Ureter (tissue), 1 donor: ENCODE measurements around the gene SH3RF1. TPM values are rescaled to one million over a fixed set of nuclear protein-coding genes. Genes with fewer than 3 reads are reported as not detected.

ENCODE experiments used
- DNase-seq: peaks from one replicate; pipeline ENCODE4 v3.0.0-alpha.2; 2020; ENCODE audit warnings: low spot score
- total RNA-seq: library from RNA; stranded (reverse); gene quantifications from one replicate; pipeline ENCODE4 v1.2.4, GENCODE V29; 2023
- donor health status: DM: yes; HTN: yes; CAD: no.

Gene SH3RF1
- total RNA-seq, 1 donor from 2014 or later, result 33.2 TPM

DNA sequence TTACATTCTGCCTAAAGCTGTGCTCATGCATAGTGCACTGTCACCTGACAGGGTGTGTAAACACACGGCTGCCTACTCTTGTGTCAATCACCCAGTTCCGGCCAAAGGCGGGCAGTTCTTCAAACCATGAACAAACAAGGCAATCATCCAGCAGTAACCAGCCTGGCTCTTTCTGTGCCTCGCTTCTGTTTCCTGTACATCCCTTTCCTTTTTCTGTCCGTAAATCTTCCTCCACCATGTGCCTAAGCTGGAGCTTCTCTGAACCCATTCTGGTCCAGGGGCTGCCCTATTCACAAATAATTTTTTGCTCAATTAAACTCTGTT, 199.9 kb downstream of the SH3RF1 start:
- DNase-seq, result peak; percentile 72

DNA sequence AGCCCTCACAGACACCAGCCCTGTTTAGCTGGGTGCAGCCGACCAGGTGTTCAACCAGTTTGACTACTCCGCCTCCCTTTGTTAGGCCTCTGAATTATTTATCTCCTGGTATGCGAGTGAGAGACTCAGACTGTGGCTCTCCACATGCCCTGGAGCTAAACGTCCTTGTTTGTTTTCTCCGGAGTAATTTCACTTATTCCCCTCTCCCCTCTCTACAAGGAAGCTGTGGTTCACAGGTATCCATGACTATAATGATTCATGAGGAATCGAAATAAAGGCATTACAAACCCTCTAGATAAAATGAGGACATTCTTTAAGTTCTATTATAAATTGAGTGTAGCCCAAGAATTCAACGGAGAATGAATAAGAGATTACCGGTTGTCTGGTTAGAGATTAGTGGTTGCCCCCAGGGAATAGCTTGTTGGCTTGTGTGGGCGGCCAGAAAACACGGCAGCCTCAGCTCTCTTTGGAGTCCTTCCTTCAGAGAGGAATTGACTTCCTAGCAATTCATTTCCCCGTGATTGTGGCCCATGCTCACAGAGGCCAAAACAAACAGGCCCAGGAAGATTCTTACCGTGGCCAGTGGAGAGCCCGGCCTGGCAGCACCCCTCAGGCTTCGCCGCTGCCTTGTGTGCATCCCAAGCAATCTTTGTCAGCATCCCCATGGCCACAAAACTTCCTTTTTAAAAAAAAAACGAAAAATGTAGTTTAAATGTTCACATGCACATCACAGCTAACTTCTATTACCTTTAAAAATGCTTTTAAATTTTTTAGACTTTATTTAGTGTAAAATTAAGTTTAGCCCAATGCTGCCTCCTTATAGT, 200.5 kb downstream of the SH3RF1 start:
- DNase-seq, result peak; percentile 78

DNA sequence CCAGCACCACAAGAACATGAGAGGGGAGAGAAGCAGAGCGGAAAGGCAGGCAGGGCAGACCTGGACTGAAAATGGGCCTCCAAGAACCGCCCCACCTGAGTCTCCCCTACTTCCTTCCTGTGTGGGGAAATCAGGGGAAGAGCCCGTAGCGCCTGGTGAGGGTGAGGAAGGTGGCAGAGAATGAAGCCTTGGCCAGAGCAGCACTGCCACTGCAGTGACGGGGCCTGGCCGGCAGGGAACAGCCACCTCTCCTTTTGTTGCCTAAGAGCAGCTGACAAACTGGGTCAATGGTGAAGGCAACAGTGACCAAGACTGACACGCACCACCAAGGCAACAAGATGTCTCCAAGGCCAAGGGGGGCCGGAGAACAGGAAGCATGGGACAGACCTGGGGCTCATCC, 202.3 kb downstream of the SH3RF1 start:
- DNase-seq, result no peak

DNA sequence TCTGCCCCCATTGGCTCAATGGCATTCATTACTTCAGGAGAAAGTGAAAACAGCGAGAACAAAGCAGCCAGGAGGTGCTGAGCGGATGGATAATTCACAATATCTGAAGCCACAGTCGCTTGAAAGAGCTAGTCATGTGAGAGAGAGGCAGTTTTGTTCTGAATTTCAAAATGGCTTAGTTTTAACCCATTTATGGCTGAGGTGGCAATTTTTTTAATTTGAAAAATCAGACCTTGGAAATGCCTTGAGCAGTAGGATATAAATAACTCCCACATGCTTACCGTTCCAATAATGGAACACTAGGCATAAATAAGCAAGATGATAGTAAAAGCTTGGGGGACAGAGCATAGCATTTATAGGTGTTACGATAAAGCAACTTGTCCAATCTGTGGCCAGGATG, 203.8 kb downstream of the SH3RF1 start:
- no peak for DNase-seq

DNA sequence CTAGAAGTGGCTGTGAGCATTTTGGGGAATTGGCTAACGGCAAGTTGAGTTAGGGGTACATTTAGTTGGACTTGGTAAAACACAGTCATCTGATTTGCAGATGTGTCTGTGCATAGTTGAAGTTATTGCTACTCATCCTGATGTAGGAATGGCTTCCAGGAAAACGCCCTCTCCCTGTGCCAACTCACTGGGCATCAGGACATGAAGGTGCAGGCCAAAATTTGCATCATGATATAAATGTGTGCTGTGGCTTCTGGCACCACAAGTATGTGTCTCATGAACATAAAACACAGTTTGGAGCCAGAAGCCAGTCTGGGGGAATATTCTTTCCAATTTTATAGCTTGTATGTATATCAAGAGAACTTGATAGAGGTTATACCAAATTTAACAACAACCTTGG, 206.5 kb downstream of the SH3RF1 start:
- no peak for DNase-seq

DNA sequence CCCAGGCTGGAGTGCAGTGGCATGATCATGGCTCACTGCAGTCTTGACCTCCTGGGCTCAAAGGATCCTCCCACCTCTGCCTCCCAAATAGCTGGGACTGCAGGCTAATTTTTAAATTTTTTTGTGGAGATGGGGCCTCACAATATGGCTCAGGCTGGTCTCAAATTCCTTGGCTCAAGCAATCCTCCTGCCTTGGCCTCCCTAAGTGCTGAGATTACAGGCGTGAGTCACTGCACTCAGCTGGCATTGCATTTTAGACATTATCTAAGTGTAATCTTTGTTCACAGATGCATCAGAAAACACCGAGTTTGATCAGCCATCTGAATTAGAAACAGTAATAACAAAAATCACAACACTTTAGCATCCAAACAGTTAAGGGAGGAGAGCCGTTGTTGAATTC, 207.3 kb downstream of the SH3RF1 start:
- DNase-seq, result no peak

DNA sequence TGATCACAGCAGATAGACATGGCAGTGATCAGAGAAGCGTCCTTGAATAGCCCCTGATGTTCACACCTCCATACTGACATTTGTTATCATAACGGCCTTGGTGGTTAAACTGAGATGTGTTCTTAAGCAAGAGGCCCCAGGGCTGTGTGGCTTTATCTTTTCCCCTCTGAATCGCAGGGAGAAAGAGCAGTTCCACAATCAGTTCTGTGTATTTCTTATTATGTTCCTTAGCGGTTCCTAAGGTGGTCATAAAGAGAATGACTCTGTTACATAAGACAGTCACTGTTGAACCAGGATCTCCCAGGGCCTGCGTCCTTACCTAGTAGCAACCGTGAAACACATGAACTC, 207.9 kb downstream of the SH3RF1 start:
- DNase-seq, result no peak

DNA sequence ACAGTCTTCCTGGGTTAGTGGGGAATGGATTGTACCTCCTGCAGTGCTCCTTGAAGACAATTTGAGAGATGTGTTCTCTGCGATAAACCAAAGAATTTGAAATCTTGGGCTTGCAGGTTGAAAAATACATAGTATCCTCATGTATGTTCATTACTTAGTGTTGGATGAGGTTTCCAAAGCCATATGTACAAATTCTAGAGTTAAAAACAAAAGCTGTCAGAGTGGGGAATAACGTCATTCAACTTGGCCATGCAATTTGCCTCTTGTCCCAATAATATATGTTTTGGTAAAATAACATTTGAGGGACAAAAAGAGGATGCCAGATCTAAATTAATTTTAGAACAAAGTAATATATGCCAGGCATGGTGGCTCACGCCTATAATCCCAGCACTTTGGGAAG, 209.4 kb downstream of the SH3RF1 start:
- no peak for DNase-seq

DNA sequence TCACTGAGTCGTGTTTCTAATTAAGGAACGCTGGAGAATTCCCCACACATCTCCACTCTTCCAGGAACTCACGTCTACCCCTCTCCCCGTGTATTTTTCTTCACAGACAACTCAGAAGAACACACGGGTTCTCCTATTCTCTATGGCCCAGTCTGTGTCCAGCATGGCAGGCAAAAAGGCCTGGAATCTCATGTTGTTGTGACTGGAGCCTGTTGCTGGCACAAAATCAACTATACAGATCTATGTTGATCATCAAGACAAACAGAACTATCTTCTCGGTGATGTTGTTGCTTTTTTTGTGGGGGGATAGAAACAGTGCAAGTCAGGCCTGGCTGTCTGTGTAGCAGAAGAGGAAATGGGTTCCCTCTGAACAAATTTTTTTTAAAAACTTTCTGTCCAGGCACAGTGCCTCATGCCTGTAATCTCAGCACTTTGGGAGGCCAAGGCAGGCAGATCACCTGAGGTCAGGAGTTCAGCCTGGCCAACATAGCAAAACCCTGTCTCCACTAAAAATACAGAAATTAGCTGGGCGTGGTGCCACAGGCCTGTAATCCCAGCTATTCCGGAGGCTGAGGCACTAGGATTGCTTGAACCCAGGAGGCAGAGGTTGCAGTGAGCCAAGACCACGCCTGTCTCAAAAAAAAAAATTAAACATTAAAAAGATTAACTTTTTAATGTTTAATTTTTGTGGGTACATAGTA, 210.2 kb downstream of the SH3RF1 start:
- no peak for DNase-seq

DNA sequence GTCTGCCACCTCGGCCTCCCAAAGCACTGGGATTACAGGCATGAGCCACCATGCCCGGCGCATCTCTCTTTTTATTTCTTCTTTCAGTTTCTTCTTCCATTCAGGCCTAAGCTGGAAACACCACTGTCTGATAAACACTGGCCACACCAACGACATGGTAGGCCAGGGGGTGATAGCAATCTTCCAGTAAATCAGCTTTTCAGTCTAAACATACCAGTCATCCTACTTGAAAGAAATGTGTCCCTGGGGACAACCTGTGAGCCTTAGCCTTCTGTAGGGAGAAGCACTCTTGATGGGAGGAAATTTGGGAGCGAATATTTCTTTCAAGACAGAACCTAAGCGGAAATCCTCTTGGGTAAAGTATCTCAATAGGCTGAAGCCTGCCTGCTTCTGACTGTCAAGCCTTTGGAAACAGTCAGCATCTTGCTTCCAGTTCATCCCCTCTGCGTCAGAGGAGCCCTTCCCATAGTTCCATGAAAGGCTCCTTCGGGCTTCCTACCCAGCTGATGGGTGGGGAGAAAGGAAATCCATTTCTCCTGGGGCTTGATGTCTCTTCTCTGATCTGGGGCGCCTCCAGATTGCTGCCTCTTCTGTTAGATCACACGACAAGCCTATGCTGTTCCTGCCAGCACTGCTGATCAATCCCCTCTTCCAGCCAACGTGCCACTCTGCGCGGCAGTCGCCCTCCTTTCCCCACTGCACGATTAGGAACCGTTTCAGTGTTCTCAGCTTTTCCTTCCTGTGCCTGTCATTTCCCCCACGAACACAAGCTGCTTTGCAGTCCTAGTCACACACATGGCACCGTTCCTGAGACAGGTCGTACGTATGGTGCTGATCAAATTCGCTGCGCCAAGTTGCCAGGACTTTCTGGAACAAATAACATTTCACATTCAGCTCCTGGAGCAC, 211.2 kb downstream of the SH3RF1 start:
- no peak for DNase-seq

DNA sequence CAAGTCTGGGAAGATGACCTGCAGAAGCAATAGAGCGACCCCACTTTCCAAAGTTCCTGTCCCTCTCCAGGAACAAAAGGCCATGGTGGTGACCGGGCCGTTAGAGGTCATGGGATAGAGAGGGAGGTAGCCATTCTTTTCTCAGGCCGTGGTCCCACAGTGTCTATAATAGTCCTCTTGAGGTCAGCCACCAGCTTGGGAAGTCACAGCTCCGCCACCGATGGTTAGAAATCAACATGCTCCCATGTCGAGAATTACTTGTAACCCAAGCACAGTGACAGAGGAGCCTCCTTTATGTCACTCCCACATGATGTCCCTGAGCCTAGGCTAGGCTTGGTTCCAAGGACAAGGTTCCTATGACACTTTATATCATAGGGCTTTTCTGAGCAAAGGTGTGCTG, 212.4 kb downstream of the SH3RF1 start:
- DNase-seq, result no peak

DNA sequence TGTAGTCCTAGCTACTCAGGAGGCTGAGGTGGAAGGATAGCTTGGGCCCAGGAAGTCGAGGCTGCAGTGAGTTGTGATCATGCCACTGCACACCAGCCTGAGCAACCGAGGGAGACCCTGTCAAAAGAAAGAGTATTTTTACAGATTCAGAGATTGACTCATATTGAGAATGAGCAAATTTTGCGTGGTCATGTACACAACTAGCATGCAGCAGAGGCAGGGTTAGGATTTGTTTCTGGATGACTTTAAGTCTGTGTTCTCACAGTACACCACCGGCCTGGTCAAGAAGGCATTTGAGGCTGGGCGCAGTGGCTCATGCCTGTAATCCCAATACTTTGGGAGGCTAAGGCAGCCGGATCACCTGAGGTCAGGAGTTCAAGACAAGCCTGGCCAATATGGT, 215.9 kb downstream of the SH3RF1 start:
- DNase-seq, result no peak

DNA sequence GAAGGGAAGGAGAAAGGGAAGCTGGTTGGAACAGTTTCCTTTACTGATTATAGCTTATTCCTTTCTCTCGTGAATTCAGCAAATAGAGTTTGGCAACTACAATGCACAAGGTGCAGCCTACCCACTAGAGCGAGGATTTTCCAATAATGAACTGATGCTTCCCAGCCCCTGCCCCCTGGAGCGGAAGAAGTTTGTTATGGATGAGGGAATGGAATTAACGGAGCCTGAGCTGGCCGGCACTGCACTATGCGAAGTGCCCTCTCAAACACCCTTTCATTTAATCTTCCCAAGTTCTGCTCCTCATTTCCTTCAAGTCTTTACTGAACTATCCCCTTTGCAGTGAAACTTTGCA, 218.2 kb downstream of the SH3RF1 start:
- no peak for DNase-seq

DNA sequence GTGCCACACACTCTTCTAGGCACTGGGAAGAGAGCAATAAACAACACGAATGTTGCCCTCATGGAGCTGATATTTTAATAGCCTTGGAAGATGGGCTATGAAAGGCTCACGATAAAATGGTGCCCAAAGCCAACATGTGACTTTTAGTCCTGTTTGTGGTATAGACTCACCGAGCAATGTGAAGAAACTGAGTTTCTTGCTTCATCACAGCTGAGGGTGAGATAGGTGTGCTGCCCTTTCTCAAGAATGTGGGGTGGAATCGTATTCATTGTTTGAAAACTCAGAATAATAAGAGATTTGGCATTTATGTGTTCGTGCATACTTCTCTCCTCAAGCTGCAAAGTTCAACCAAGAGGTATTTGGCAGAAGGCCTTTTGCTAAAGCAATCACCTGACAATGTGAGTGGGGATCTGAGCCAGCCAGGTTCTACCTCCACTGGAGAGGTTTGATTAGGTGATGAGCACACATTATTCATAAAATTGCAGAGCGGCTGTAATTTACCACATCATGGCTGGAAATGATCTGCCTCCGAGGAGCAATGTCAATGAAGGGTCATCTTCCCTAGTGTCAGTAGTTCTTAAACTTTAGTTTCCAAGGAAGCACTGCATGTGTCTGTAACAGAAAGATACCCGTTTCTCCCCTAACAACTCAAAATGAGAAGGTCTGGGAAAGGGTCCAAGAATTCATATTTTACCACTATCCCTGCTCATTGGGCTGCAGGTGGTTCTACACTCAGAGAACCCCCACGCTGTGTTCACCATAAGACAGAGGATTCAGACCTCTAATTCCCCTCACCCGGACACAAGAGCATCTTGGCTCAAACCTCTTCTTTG, 218.8 kb downstream of the SH3RF1 start:
- DNase-seq, result no peak

DNA sequence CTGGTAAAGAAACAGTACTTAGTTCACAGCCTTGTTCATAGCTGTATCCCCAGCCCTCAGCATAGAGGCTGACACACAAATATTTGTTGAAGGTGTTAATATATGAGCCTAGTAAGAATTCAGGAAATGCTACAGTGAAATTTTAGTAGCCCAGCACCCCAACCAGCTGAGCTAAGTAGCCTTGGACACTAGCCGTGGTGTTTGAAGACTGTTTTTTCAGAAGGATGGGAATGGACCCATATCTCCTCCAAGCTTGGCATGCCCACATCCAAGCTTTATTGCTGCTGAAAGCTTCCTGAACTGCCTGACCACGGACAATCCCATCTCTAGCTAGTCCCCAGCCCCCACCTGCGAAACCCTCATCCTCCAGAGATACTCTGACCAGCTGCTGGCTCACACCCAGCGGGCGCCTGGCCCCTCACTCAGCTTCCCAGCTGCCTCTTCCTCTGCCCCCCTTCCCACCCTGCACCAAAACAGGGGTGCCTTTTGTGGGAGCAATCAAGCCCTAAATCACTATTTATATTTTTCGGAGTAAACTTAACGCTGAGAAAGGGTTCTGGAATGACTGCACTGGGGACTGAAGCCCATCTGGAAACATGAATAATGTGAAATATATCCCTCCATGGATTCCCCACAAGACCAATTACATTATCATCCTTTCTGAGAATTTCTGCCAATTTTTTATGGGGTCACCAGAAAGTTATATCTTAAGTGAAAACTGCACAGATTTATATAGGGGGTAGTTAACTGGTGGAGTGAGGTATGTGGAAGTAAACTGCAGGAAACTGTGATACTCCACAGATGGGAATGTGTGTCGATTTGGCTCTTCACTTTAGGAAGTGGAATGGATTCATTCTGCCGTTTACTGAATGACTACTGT, 219.6 kb downstream of the SH3RF1 start:
- DNase-seq, result no peak

DNA sequence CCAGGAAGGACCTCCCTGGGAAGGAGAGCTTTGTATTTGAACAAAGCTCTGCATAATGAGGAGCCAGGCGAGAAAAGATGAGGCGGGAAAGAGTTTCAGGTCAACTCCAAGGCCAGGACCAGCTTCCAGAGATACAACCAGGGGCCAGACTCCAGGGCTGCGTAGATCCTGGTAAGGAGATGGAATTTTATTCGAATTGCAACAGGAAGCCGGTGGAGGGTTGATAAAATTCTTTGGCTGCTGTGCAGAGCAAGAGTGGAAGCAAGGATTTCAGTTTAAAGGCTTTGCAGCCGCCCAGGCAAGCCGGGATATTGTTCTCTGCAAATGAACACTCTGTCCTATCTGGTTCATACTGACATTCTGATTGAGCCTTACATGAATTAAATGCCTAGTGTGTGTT, 220.5 kb downstream of the SH3RF1 start:
- no peak for DNase-seq

DNA sequence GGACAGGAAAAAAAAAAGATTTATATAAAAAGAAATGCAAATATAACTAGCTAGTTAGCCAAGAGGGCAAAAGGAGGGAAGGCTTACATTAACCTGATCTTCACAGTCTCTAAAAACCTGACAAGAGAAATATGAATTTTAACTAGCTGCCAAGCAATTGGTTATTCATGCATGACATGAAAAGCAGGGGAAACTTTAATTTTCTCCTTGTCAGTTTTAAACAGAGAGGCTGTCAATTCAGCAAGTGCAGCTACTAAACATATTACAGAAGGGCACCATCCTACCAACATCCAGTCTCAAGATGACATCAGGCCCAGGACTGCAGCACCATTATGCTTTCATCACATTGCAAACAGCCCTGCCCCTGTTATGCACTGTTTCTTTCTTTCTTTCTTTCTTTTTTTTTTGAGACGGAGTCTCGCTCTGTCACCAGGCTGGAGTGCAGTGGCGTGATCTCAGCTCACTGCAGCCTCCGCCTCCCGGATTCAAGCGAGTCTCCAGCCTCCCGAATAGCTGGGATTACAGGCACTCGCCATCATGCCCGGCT, 221.8 kb downstream of the SH3RF1 start:
- no peak for DNase-seq

DNA sequence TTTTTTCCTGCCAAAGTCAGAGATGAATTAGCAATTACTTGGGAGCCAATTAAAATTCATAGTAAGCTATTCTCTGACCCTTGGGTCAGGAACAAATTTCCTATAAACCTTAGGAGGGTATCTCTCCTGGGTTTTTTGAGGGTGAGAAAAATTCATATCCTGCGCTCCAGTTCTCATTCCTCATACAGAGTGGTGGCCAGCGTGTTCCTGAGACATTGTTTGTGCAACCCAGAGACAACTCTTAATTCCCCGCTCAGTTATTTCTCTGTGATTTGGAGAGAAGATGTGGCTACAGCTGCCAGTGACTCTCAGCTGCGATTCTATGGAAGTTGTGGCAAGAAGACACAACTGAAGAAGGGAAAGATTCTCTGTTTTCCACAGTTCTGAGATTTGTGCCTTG, 222.8 kb downstream of the SH3RF1 start:
- no peak for DNase-seq

DNA sequence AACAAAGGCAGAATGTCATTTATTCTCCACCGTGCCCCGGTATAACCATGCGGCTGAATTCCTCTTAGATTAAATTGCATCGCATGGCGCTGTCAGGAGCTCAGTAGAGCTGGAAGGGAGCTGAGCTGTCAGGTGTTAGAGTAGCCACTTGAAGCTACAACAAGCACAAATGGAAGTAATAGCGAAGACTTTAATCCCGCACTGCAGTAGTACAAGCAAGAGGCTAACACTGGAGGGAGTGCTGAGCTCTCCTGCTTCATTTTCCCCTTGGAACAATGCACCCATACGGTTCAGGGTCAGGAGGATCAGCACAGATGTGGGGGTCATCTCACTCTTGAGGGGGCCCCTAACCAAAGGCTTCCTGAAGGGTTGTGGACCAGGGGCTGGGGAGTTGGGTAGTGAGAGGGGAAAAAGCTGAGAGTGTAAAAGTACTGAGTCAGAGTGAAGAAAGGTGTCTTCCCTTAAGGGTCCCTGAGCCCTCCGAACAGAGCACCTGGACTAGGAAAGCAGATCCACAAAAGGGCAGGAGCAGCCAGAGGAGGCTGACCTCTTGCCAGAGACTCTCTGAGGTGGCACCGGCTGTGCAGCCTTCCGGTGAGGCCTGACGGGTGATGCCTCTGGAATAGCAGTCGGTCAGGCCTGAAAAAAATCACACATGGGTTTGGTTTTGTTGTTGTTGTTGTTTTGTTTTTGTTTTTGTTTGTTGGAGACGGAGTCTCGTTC, 224.7 kb downstream of the SH3RF1 start:
- DNase-seq, result no peak
